Type B pancreatic cell (in vitro differentiated cells): ENCODE data around the gene SHOC1. TPM values are rescaled to one million over a fixed set of nuclear protein-coding genes. Genes with fewer than 3 reads are reported as not detected.
A peak's percentile ranks its signal among the peaks of the same experiment; 100 is the strongest.
"Not testable (repeated sequence)": the region's sequence is repeated elsewhere in the genome, so short reads cannot be mapped to it uniquely, and the experiment has no call there.

ENCODE experiments used
- DNase-seq: peaks from one replicate; pipeline ENCODE4 v3.0.0; 2021; ENCODE audit warnings: mixed read lengths; ENCODE audit not compliant: unreplicated experiment; ENCODE audit errors: extremely low spot score
- H3K27ac Mint-ChIP-seq: 2 replicates; pipeline ENCODE4 v1.8.0; 2021; ENCODE audit warnings: mild to moderate bottlenecking, mixed read lengths
- H3K27me3 Mint-ChIP-seq: 2 replicates; pipeline ENCODE4 v1.8.0; 2021; ENCODE audit warnings: mixed read lengths
- H3K36me3 Mint-ChIP-seq: 2 replicates; pipeline ENCODE4 v1.8.0; 2021; ENCODE audit warnings: mixed read lengths
- H3K4me1 Mint-ChIP-seq: one replicate; pipeline ENCODE4 v1.8.0; 2021; ENCODE audit warnings: mixed read lengths; ENCODE audit not compliant: unreplicated experiment
- H3K4me3 Mint-ChIP-seq: 2 replicates; pipeline ENCODE4 v1.8.0; 2021; ENCODE audit warnings: mild to moderate bottlenecking, mixed read lengths
- H3K9me3 Mint-ChIP-seq: 2 replicates; pipeline ENCODE4 v1.8.0; 2021; ENCODE audit warnings: mixed read lengths
- total RNA-seq: library from RNA; stranded (reverse); gene quantifications from 2 replicates; pipeline ENCODE4 v1.2.1, GENCODE V29; 2021; ENCODE audit warnings: low replicate concordance
- TF ChIP-seq, protein P1 (sequence below): fragments of 200-600 bp; sonication (generic); conservative IDR thresholded peaks from 2 replicates; pipeline ENCODE4 v1.5.0; 2021; ENCODE audit warnings: antibody characterized with exemption, mild to moderate bottlenecking

SHOC1 gene
- total RNA-seq, 1 donor from 2014 or later = not detected

DNA sequence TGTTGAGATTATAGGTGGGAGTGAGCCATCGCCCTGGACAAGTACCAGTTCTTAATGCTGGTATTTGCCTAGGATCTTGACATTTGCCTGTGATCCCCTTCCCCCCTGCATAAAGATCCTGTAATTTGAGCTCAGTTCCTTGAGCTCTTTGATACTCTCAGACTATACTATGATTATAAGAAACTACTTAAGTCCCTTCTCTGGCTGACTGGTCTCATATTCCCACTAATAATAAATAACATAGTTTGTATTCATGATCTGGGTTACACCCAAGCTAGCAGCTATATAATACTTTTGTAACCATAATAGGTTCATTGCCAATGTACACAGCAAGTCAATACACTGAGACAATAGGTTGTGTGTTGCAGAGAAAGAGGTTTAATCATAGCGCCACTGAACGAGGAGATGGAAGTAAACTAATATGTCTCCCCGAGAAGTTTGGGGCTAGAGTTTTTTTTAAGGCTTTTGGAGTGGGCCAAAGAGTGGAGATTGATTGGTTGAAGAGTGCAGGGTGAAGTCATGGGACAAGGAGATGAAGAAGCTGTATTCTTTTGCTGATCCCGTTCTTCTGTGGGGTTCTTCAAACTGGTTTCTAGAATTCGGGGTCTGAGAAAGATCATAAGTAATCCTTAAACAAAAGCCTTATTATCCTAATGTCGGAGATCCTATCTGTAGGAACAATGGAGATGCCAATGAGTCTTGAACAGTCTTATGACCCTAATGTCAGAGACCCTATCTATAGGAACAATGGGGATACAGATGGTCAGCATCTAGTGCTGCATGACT lies 20.7 kb upstream of the SHOC1 start:
- Mint-ChIP-seq H3K4me1 (peaks cover 8% of the 10 kb centered on the region), H3K9me3 (no peaks in the 10 kb centered on the region), H3K36me3 (no peaks in the 10 kb centered on the region), H3K27me3 (no peaks in the 10 kb centered on the region), H3K4me3 (no peak overlapping the region), H3K27ac (no peak overlapping the region)
- no peak for DNase-seq
- TF ChIP-seq, protein P1, sequence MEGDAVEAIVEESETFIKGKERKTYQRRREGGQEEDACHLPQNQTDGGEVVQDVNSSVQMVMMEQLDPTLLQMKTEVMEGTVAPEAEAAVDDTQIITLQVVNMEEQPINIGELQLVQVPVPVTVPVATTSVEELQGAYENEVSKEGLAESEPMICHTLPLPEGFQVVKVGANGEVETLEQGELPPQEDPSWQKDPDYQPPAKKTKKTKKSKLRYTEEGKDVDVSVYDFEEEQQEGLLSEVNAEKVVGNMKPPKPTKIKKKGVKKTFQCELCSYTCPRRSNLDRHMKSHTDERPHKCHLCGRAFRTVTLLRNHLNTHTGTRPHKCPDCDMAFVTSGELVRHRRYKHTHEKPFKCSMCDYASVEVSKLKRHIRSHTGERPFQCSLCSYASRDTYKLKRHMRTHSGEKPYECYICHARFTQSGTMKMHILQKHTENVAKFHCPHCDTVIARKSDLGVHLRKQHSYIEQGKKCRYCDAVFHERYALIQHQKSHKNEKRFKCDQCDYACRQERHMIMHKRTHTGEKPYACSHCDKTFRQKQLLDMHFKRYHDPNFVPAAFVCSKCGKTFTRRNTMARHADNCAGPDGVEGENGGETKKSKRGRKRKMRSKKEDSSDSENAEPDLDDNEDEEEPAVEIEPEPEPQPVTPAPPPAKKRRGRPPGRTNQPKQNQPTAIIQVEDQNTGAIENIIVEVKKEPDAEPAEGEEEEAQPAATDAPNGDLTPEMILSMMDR = no peak

DNA sequence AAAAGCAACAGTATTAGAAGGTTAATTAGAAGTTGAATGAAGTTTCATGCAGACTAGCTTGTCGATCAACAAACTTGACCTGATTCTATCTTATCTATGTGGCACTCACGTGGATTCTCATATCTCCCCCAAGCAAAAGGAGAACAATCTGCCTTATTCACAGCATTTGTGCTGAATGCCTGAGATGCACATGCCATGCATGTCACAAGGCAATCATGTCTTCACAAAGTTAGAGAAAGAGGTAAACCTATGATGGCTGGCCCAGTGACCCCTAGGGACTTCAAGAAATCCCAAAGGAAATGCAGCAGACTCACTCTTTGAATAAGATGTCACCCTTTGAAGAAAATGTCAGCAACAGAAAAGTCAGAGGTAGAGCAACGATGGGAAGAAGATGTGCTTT lies 17.6 kb upstream of the SHOC1 start:
- Mint-ChIP-seq H3K9me3 (no peaks in the 10 kb centered on the region), H3K4me1 (peaks cover 8% of the 10 kb centered on the region), H3K27me3 (no peaks in the 10 kb centered on the region)

DNA sequence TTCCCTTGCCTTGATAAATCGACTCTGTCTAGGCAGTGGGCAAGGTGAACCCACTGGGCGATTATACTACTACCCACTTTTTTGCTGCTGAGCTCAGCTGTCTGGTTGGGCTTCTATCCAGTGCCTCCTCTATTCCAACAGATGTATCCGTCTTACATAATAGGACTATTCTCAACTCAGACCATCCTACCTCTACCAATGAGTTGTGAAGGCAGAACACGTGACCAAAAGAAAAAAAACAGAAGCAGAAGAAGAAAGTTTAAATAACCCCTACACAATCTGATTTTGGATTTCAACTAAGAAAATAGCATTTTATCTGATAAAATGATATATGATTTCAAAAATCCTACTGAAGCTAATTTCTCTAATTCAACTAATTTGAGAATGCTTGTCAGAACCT lies 16.2 kb upstream of the SHOC1 start:
- H3K36me3 Mint-ChIP-seq = no peaks in the 10 kb centered on the region
- TF ChIP-seq, protein P1 = no peak
- no peak for DNase-seq
- H3K4me3 Mint-ChIP-seq = no peak overlapping the region
- H3K27ac Mint-ChIP-seq = no peak overlapping the region
- H3K27me3 Mint-ChIP-seq = no peaks in the 10 kb centered on the region
- H3K4me1 Mint-ChIP-seq = peaks cover 7% of the 10 kb centered on the region
- no peaks in the 10 kb centered on the region for H3K9me3 Mint-ChIP-seq

More for the DNA sequence above, 17.6 kb upstream of the SHOC1 start:
- Mint-ChIP-seq H3K36me3 (no peaks in the 10 kb centered on the region), H3K4me3 (no peak overlapping the region), H3K27ac (no peak overlapping the region)
- DNase-seq = no peak
- TF ChIP-seq, protein P1 = no peak

DNA sequence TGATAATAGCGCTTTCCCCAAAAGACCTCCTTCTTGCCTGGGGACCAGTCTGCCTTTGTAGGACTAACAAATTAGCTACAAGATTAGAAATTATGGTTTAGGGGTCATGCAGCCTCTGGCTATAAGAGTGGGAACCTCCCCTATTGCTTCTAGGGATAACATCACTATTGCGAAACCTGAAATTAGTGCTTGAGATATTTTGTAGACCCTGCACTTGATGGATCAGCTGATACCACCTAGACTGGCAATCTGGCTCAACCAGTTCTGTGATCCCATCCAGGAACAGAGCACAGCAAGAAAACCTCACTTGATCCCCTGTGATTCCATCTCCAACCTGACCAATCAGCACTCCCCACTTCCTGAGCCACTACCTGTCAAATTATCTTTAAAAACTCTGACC lies 15.7 kb upstream of the SHOC1 start:
- not testable (repeated sequence) for H3K36me3 Mint-ChIP-seq, H3K27ac Mint-ChIP-seq, H3K4me3 Mint-ChIP-seq, H3K9me3 Mint-ChIP-seq, H3K27me3 Mint-ChIP-seq, H3K4me1 Mint-ChIP-seq, DNase-seq

DNA sequence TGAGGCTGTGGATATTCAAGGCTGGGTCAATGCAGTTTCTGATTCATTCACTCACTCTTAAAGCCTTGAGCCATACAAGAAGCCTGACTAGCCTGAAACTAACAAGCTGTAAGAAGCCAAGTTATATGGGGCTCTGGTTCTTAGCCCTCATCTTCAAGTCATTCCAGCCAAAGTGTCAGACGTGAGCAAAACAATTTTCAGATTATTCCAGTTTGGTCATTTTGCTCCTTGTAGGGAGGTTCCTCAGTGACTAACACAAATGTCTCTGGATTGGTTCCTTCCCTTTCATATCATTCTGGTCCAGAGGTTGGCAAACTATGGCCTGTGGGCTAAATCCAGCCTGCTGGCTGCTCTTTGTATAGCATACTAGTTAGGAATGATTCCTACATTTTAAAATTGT lies 12.5 kb upstream of the SHOC1 start:
- H3K9me3 Mint-ChIP-seq = no peaks in the 10 kb centered on the region
- H3K4me3 Mint-ChIP-seq = no peak overlapping the region
- no peak overlapping the region for H3K27ac Mint-ChIP-seq
- TF ChIP-seq, protein P1 = no peak
- H3K4me1 Mint-ChIP-seq = no peaks in the 10 kb centered on the region
- no peaks in the 10 kb centered on the region for H3K27me3 Mint-ChIP-seq
- H3K36me3 Mint-ChIP-seq = no peaks in the 10 kb centered on the region
- no peak for DNase-seq

DNA sequence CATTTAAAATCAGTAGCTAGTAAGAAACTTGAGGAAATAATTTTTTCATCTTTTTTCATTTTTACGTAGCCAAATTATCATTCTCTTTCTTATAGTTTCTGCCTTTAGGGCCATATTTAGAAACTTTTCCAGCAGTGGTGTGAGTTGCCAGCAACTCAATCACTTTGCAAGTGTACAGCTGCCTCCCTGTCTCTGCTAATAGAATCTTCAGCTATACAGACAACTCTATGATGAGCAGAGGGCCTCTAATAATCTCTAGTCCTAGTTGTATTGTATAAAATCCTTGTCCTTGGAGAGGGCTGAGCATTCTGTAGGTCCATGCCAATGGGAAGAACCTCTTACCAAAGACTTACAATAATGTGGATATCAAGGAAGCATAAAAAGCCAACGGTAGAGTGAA lies 11.5 kb upstream of the SHOC1 start:
- no peak for DNase-seq
- Mint-ChIP-seq H3K36me3 (no peaks in the 10 kb centered on the region), H3K4me3 (no peak overlapping the region), H3K4me1 (no peaks in the 10 kb centered on the region), H3K27ac (peak overlapping the region; percentile 56), H3K27me3 (no peaks in the 10 kb centered on the region), H3K9me3 (no peaks in the 10 kb centered on the region)
- TF ChIP-seq, protein P1 = no peak
